K562 (cell line): ENCODE results near the gene PRKCQ. TPM values are rescaled to one million over a fixed set of nuclear protein-coding genes. Genes with fewer than 3 reads are reported as not detected.
A peak's percentile ranks its signal among the peaks of the same experiment; 100 is the strongest.

Experiments used
- ARID1B ChIP-seq: fragments of 450-650 bp; IDR thresholded peaks from 2 replicates; pipeline ENCODE4 v1.6.1; 2016; ENCODE audit warnings: antibody characterized with exemption, mild to moderate bottlenecking, inconsistent platforms
- BRD4 ChIP-seq: fragments of 200-600 bp; sonication (generic); IDR thresholded peaks from 2 replicates; pipeline ENCODE4 v1.6.1; 2017; ENCODE audit warnings: inconsistent platforms
- CC2D1A ChIP-seq: fragments of 450-650 bp; IDR thresholded peaks from 2 replicates; pipeline ENCODE4 v1.6.1; 2017; ENCODE audit warnings: mild to moderate bottlenecking
- ERF ChIP-seq: fragments of 450-650 bp; formaldehyde crosslinking; IDR thresholded peaks from 2 replicates; pipeline ENCODE4 v1.4.0; 2020; ENCODE audit warnings: mild to moderate bottlenecking, mixed read lengths
- FOXA1 ChIP-seq: fragments of 450-650 bp; IDR thresholded peaks from 2 replicates; pipeline ENCODE4 v1.6.1; 2016; ENCODE audit warnings: mild to moderate bottlenecking, borderline replicate concordance
- FOXM1 ChIP-seq, 2 experiments: fragments of 450-650 bp in 1 of 2; sonication (generic) in 1 of 2; formaldehyde crosslinking in 1 of 2; IDR thresholded peaks; 2 replicates each; pipeline versions ENCODE4 v1.6.1 to v1.9.0; 2017 to 2022; ENCODE audit warnings: low read depth in 2 of 2, mild to moderate bottlenecking in 2 of 2, missing genetic modification reagents in 1 of 2, moderate library complexity in 1 of 2
- GATAD2B ChIP-seq: fragments of 450-650 bp; IDR thresholded peaks from 2 replicates; pipeline ENCODE4 v1.6.1; 2017; ENCODE audit warnings: mild to moderate bottlenecking, borderline replicate concordance
- HDAC1 ChIP-seq, 2 experiments: fragments of 450-650 bp; IDR thresholded peaks; 2 replicates each; pipeline ENCODE4 v1.6.1; 2016 to 2017; ENCODE audit warnings: inconsistent platforms in 1 of 2, mild to moderate bottlenecking in 1 of 2, moderate library complexity in 1 of 2
- LCOR ChIP-seq: sonication (generic); formaldehyde crosslinking; IDR thresholded peaks from 2 replicates; pipeline ENCODE4 v1.8.0; 2022; ENCODE audit warnings: mild to moderate bottlenecking, missing genetic modification reagents
- OTX1 ChIP-seq: fragments of 450-650 bp; formaldehyde crosslinking; IDR thresholded peaks from 2 replicates; pipeline ENCODE4 v1.4.0; 2022; ENCODE audit warnings: mild to moderate bottlenecking
- SIX5 ChIP-seq, 2 experiments: IDR thresholded peaks; 2 replicates each; pipeline ENCODE4 v1.6.1; 2011; ENCODE audit warnings: low read length in 2 of 2, borderline replicate concordance in 1 of 2, low read depth in 1 of 2, mild to moderate bottlenecking in 1 of 2, moderate library complexity in 1 of 2; ENCODE audit not compliant: insufficient read depth in 1 of 2
- SP2 ChIP-seq: IDR thresholded peaks from 2 replicates; pipeline ENCODE4 v1.6.1; 2011; ENCODE audit warnings: mild to moderate bottlenecking, low read depth, low read length, moderate library complexity; ENCODE audit not compliant: poor library complexity, severe bottlenecking; ENCODE audit errors: extremely low read depth
- TCF7 ChIP-seq: sonication (generic); IDR thresholded peaks from 2 replicates; pipeline ENCODE4 v1.6.1; 2016; ENCODE audit warnings: antibody characterized with exemption, borderline replicate concordance
- ZC3H4 ChIP-seq: sonication (generic); formaldehyde crosslinking; IDR thresholded peaks from 2 replicates; pipeline ENCODE4 v1.9.0; 2021; ENCODE audit warnings: missing genetic modification reagents, borderline replicate concordance
- ZFX ChIP-seq: sonication (generic); formaldehyde crosslinking; IDR thresholded peaks from 2 replicates; pipeline ENCODE4 v1.8.0; 2022; ENCODE audit warnings: mild to moderate bottlenecking, missing genetic modification reagents, moderate library complexity
- ZNF134 ChIP-seq: fragments of 250-450 bp; sonication (Bioruptor Pico); conservative IDR thresholded peaks from 2 replicates; pipeline ENCODE4 v1.4.0; 2020
- ZNF239 ChIP-seq: fragments of 250-450 bp; sonication (Bioruptor Pico); IDR thresholded peaks from 2 replicates; pipeline ENCODE4 v1.4.0; 2020; ENCODE audit warnings: mild to moderate bottlenecking
- ZNF696 ChIP-seq: fragments of 250-450 bp; sonication (Bioruptor Pico); conservative IDR thresholded peaks from 2 replicates; pipeline ENCODE4 v1.4.0; 2020; ENCODE audit warnings: mild to moderate bottlenecking, moderate library complexity
- polyA plus RNA-seq, 8 experiments: library from polyadenylated mRNA; depleted of rRNA in 4 of 8; stranded (reverse) in 5 of 8; unstranded in 3 of 8; fragments of >200 nt; fragmentation: Nextera tagmentation in 2 of 8; fragmentation: Illumina TruSeq in 1 of 8; extraction: Ambion mirVana in 2 of 8; extraction: Trizol in 1 of 8; gene quantifications; 2 replicates each; pipeline versions ENCODE4 v1.2.1 to v1.2.3, GENCODE V29; 2011 to 2014; ENCODE audit warnings: inconsistent platforms in 1 of 8, missing spikeins in 1 of 8
- total RNA-seq, 7 experiments: library from RNA; depleted of rRNA in 6 of 7; stranded (reverse); fragments of >200 nt in 6 of 7; fragmentation: Illumina TruSeq in 2 of 7; extraction: Trizol in 2 of 7; gene quantifications; 2 replicates each; pipeline versions ENCODE4 v1.2.1 to v1.2.3, GENCODE V29; 2011 to 2021; ENCODE audit warnings: low replicate concordance in 1 of 7
- TF ChIP-seq, protein P1 (sequence below): IDR thresholded peaks from 2 replicates; pipeline ENCODE4 v1.6.1; 2016; ENCODE audit warnings: missing genetic modification characterization, missing compliant biosample characterization
- TF ChIP-seq, protein P2 (sequence below), 2 experiments: fragments of 200-800 bp in 1 of 2; sonication (Bioruptor generic) in 1 of 2; sonication (generic) in 1 of 2; formaldehyde crosslinking in 1 of 2; IDR thresholded peaks in 1 of 2; conservative IDR thresholded peaks in 1 of 2; 2 replicates each; pipeline versions ENCODE4 v1.5.0 to v1.6.1; 2016 to 2020; ENCODE audit warnings: missing compliant biosample characterization in 1 of 2, missing genetic modification characterization in 1 of 2, missing genetic modification reagents in 1 of 2
- TF ChIP-seq, protein P3 (sequence below): fragments of 250-450 bp; sonication (Bioruptor Pico); IDR thresholded peaks from 2 replicates; pipeline ENCODE4 v1.6.1; 2021; ENCODE audit warnings: mild to moderate bottlenecking
- TF ChIP-seq, protein P4 (sequence below): fragments of 200-800 bp; sonication (Bioruptor generic); IDR thresholded peaks from 2 replicates; pipeline ENCODE4 v1.6.1; 2017; ENCODE audit warnings: missing genetic modification characterization, missing compliant biosample characterization
- TF ChIP-seq, protein P5 (sequence below): fragments of 250-450 bp; sonication (Bioruptor Pico); IDR thresholded peaks from 2 replicates; pipeline ENCODE4 v1.5.0; 2021

The PRKCQ gene
- total and polyA plus RNA-seq, 9 of the 15 experiments (the other 6 are each of a cell fraction or from before 2014, with no cell fraction given), result 4.4 to 23.3 (median 14.6) TPM

DNA sequence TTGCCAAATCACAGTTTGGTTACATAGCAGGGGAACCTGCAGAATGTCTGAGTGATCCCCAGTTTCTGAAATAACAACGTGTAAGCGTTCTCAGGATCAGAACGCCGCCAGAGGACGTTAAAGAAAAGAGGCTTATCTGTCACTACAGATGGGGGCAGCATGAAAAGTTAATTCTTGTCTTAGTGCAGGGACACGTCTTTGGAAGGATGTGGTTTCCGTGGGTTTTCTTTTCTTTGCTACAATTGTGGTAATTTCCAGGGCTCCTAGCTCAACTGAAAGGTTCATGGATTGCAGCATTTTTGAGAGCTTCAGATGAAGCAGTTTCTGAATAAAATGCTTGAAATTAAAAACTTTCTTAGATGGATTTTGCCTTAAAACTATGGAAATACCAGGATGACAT, 106.6 kb downstream of the PRKCQ start (continued):
- TF ChIP-seq SP2, result no peak
- no peak for TF ChIP-seq FOXA1
- TF ChIP-seq, protein P1, sequence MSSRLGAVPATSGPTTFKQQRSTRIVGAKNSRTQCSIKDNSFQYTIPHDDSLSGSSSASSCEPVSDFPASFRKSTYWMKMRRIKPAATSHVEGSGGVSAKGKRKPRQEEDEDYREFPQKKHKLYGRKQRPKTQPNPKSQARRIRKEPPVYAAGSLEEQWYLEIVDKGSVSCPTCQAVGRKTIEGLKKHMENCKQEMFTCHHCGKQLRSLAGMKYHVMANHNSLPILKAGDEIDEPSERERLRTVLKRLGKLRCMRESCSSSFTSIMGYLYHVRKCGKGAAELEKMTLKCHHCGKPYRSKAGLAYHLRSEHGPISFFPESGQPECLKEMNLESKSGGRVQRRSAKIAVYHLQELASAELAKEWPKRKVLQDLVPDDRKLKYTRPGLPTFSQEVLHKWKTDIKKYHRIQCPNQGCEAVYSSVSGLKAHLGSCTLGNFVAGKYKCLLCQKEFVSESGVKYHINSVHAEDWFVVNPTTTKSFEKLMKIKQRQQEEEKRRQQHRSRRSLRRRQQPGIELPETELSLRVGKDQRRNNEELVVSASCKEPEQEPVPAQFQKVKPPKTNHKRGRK, result no peak
- TF ChIP-seq SIX5 (IDR thresholded peaks at IDR 0.05; ENCODE audit: borderline replicate concordance in 1 of 2, insufficient read depth in 1 of 2, low read depth in 1 of 2, low read length in 2 of 2), result no peak
- peak; percentile 66; the same call in 1 of the 2 replicates for TF ChIP-seq ERF (CRISPR knock-in tag)
- TF ChIP-seq ZNF239 (CRISPR knock-in tag), result no peak
- TF ChIP-seq ZC3H4 (CRISPR knock-in tag), result no peak
- TF ChIP-seq LCOR (CRISPR knock-in tag), result no peak
- TF ChIP-seq BRD4, result no peak; the same call in 1 of the 2 replicates
- no peak for TF ChIP-seq ZFX (CRISPR knock-in tag)
- no peak for TF ChIP-seq ZNF696
- no peak for TF ChIP-seq GATAD2B
- TF ChIP-seq TCF7, result peak; percentile 63; the same call in 1 of the 2 replicates
- 0 out of 2 replicates have a peak, but pooled peaks have one; percentile 27 for TF ChIP-seq OTX1 (CRISPR knock-in tag)
- TF ChIP-seq ARID1B, result peak; percentile 97
- TF ChIP-seq CC2D1A, result 0 out of 2 replicates have a peak, but pooled peaks have one; percentile 70
- TF ChIP-seq ZNF134 (CRISPR knock-in tag), result no peak
- TF ChIP-seq, protein P2, sequence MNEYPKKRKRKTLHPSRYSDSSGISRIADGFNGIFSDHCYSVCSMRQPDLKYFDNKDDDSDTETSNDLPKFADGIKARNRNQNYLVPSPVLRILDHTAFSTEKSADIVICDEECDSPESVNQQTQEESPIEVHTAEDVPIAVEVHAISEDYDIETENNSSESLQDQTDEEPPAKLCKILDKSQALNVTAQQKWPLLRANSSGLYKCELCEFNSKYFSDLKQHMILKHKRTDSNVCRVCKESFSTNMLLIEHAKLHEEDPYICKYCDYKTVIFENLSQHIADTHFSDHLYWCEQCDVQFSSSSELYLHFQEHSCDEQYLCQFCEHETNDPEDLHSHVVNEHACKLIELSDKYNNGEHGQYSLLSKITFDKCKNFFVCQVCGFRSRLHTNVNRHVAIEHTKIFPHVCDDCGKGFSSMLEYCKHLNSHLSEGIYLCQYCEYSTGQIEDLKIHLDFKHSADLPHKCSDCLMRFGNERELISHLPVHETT (CRISPR knock-in tag; conservative IDR thresholded peaks at IDR 0.05 in 1 of 2, IDR thresholded peaks at IDR 0.05 in 1 of 2), result no peak
- peak; percentile 88 for TF ChIP-seq FOXM1 (IDR thresholded peaks at IDR 0.05; ENCODE audit: low read depth)
- no peak for TF ChIP-seq FOXM1 (CRISPR knock-in tag; IDR thresholded peaks at IDR 0.05; ENCODE audit: low read depth)
- TF ChIP-seq, protein P3, sequence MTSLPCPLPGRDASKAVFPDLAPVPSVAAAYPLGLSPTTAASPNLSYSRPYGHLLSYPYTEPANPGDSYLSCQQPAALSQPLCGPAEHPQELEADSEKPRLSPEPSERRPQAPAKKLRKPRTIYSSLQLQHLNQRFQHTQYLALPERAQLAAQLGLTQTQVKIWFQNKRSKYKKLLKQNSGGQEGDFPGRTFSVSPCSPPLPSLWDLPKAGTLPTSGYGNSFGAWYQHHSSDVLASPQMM, result no peak
- TF ChIP-seq HDAC1 (IDR thresholded peaks at IDR 0.05), result peak in 1 of 2 experiments; percentile 70; a peak in 2 of 4 replicates
- TF ChIP-seq, protein P4, sequence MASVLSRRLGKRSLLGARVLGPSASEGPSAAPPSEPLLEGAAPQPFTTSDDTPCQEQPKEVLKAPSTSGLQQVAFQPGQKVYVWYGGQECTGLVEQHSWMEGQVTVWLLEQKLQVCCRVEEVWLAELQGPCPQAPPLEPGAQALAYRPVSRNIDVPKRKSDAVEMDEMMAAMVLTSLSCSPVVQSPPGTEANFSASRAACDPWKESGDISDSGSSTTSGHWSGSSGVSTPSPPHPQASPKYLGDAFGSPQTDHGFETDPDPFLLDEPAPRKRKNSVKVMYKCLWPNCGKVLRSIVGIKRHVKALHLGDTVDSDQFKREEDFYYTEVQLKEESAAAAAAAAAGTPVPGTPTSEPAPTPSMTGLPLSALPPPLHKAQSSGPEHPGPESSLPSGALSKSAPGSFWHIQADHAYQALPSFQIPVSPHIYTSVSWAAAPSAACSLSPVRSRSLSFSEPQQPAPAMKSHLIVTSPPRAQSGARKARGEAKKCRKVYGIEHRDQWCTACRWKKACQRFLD, result no peak
- TF ChIP-seq, protein P5, sequence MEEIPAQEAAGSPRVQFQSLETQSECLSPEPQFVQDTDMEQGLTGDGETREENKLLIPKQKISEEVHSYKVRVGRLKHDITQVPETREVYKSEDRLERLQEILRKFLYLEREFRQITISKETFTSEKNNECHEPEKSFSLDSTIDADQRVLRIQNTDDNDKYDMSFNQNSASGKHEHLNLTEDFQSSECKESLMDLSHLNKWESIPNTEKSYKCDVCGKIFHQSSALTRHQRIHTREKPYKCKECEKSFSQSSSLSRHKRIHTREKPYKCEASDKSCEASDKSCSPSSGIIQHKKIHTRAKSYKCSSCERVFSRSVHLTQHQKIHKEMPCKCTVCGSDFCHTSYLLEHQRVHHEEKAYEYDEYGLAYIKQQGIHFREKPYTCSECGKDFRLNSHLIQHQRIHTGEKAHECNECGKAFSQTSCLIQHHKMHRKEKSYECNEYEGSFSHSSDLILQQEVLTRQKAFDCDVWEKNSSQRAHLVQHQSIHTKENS (CRISPR knock-in tag), result no peak
